Fibroblast of mammary gland (primary cell): ENCODE results near the gene CSPG4.
"Not testable (repeated sequence)": the region's sequence is repeated elsewhere in the genome, so short reads cannot be mapped to it uniquely, and the experiment has no call there.

Source experiments
- DNase-seq: peaks from one replicate; pipeline ENCODE4 v3.0.0-alpha.2; 2010; ENCODE audit warnings: low read depth
- H3K4me3 ChIP-seq: 2 replicates; pipeline ENCODE4 v1.5.1; 2011; ENCODE audit warnings: low read depth, mild to moderate bottlenecking, low read length, moderate library complexity; ENCODE audit not compliant: control insufficient read depth
- TF ChIP-seq, protein P1 (sequence below): conservative IDR thresholded peaks from 2 replicates; pipeline ENCODE4 v1.5.1; 2011; ENCODE audit warnings: low read depth, low read length, inconsistent platforms; ENCODE audit not compliant: control insufficient read depth, insufficient read depth

Gene CSPG4

GRCh38 chr15:75712668-75713337 lies at the start of gene CSPG4:
Gene CSPG4, minus strand, starts transcription at chr15:75712848. Its CDS starts 93 bp downstream, at chr15:75712755.
- TF ChIP-seq, protein P1, sequence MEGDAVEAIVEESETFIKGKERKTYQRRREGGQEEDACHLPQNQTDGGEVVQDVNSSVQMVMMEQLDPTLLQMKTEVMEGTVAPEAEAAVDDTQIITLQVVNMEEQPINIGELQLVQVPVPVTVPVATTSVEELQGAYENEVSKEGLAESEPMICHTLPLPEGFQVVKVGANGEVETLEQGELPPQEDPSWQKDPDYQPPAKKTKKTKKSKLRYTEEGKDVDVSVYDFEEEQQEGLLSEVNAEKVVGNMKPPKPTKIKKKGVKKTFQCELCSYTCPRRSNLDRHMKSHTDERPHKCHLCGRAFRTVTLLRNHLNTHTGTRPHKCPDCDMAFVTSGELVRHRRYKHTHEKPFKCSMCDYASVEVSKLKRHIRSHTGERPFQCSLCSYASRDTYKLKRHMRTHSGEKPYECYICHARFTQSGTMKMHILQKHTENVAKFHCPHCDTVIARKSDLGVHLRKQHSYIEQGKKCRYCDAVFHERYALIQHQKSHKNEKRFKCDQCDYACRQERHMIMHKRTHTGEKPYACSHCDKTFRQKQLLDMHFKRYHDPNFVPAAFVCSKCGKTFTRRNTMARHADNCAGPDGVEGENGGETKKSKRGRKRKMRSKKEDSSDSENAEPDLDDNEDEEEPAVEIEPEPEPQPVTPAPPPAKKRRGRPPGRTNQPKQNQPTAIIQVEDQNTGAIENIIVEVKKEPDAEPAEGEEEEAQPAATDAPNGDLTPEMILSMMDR: no peak
- DNase-seq: peak; percentile 53
- H3K4me3 ChIP-seq: peak within 1 kb of the TSS; percentile 68

- H3K4me3 ChIP-seq, DNase-seq: not testable (repeated sequence)
Observed at GRCh38 chr15:75762357-75762718, 49.7 kb upstream of the CSPG4 start.

DNA sequence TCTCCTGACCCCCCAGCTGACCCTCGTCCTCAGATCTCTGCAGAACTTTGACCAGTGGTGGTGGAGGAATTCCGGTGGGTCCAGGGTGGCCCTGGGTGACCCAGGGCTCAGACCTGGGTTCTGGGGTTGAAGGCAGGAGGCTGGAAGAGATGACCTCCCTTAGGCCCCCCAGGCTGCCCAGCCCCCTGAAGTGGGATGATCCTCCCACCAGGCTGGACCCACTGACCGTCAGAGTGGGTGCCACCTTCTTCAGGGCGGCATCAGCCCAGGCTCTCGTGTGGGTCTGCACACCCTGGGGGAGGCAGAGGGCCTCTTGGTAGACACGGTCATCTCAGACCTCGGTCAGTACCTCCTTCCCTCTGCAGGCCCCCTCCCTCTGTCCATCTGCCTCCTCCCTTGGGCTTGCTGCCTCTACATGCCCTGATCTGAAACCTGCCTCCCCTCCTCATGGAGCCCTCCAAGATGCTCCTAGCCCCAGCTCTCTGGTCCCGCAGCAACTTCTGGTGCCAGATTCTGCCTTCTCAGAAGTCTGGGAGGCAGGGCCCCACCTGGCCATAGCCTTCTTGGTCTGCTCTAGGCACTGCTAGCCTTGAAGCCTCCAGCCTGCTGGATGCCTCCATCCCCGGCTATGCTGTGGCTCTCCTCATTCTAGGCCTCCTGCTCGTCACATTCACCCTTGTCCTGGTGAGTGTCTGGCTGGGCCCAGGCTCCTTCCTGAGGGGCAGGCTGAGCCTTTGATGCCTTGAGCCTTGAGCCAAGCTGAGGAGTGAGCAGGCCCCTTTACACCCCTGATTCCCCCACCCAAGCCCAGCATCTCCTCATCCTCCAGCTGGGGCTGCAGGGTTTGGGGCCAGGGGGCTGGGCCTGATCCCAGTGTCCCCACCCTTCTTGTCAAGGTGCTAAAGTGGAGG lies 49.1 kb upstream of the CSPG4 start:
- DNase-seq: no peak
- TF ChIP-seq, protein P1: no peak
- no peak overlapping the region for H3K4me3 ChIP-seq

DNA sequence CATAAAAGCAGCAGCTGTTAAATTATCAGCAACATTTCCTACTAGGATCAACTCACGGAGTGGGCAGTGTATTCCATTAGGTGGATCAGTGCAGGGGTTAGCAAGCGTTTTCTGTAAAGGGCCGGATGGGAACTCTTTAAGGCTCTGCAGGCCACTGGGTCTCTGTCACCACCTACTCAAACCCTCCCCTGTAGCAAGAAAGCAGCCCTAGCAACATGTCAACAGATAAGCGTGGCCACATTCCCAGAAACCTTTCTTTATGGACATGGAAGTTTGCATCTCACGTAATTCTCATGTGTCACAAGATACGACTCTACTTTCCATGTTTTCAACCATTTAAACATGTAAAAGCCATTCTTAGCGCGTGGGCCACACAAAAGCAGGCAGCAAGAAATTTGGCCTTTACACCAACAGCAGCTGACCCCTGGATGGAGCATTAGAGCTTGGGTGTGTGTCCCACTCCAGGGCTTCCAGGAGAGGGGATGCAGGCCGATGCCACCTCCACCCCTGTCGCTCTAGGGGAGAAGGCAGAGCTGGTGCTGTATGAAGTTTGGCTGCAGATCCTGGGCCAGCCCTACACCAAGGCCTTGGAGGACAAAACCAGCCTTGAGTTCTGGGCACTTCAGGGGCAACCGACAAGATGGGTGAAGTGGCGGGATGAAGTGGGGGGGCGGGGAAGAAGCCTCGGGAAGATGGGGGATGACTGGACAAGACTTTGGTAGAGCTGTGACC lies 48.2 kb upstream of the CSPG4 start:
- H3K4me3 ChIP-seq: no peak overlapping the region
- no peak for DNase-seq
- TF ChIP-seq, protein P1: no peak

GRCh38 chr15:75760131-75760520 lies 47.5 kb upstream of the CSPG4 start:
- H3K4me3 ChIP-seq: not testable (repeated sequence)

GRCh38 chr15:75759416-75760130 lies 46.9 kb upstream of the CSPG4 start:
- TF ChIP-seq, protein P1: no peak
- no peak overlapping the region for H3K4me3 ChIP-seq
- no peak for DNase-seq

More at GRCh38 chr15:75760131-75760520, 47.5 kb upstream of the CSPG4 start:
- not testable (repeated sequence) for DNase-seq

DNA sequence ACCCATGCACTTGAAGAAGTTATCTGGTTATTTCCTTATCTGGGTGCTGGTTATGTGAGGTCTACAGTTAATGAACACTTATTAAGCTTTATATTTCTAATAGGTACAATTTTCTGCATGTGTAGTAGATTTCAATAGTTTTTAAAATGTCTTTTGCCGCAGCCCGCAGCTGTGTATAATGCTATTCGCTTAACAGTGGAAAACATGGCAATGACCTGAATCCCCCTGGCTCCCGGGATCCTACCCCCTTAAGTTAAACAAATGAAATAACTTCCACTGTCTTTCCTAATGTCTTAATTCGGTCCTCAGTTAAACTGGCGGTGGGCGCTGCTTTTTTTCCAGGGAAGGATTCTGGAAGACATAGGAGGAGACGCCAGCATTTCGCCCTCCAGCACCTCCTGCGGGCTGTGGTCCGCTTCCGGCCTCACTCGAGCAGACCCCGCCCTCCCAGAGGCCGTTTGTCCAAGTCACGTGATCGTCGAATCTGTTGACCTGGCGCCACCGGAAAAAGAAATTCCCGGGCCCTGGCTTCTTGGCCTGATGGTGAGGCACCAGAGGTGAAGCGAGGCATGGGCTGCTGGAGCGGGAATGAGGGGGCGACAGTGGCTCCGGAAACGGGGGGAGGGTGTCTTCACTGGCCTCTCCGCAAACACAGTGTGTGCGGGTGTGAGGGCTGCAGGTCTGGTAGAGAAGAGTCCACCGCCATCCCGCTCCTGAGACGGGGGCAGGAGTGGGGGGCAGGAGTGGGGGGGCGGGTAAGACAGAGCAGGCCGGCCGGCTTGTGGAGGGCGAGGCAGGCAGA lies 45.6 kb upstream of the CSPG4 start:
- H3K4me3 ChIP-seq: peak overlapping the region; percentile 52
- TF ChIP-seq, protein P1: peak; percentile 23
- peak; percentile 78 for DNase-seq

GRCh38 chr15:75754871-75755270 lies 42.2 kb upstream of the CSPG4 start:
- not testable (repeated sequence) for H3K4me3 ChIP-seq, DNase-seq
